ENCODE measurements around the gene NIPAL4.

DNA sequence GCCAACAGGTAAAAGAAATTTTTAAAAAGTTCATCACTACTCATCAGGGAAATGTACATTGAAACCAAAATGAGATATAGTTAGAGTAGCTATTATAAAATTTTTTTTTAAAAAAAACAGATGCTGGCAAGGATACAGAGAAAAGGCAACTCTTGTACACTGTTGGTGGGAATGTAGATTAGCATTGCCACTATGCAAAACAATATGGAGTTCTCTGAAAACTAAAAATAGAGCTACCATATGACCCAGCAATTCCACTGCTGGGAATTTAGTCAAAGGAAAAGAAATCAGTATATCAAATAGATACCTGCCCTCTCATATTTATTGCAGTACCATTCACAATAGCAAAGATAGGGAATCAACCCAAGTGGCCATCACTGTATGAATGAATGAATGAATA lies 44.2 kb upstream of the NIPAL4 start:
- TF ChIP-seq REST (IDR thresholded peaks at IDR 0.05) (no peak), BHLHE40 (IDR thresholded peaks at IDR 0.05; ENCODE audit: low read depth, low read length) (no peak), CHD2 (IDR thresholded peaks at IDR 0.05; ENCODE audit: low read length, partially characterized antibody) (no peak), EHMT2 (IDR thresholded peaks at IDR 0.05; ENCODE audit: low read depth) (no peak), FOSL2 (IDR thresholded peaks at IDR 0.05) (no peak), FOSL2 (CRISPR knock-in tag; IDR thresholded peaks at IDR 0.05) (no peak)
- TF ChIP-seq, protein P1, sequence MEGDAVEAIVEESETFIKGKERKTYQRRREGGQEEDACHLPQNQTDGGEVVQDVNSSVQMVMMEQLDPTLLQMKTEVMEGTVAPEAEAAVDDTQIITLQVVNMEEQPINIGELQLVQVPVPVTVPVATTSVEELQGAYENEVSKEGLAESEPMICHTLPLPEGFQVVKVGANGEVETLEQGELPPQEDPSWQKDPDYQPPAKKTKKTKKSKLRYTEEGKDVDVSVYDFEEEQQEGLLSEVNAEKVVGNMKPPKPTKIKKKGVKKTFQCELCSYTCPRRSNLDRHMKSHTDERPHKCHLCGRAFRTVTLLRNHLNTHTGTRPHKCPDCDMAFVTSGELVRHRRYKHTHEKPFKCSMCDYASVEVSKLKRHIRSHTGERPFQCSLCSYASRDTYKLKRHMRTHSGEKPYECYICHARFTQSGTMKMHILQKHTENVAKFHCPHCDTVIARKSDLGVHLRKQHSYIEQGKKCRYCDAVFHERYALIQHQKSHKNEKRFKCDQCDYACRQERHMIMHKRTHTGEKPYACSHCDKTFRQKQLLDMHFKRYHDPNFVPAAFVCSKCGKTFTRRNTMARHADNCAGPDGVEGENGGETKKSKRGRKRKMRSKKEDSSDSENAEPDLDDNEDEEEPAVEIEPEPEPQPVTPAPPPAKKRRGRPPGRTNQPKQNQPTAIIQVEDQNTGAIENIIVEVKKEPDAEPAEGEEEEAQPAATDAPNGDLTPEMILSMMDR (IDR thresholded peaks at IDR 0.05) = no peak

Measured in A549 (cell line).